Endothelial cell of umbilical vein (primary cell): ENCODE data around the gene ALG8. TPM values are rescaled to one million over a fixed set of nuclear protein-coding genes. Genes with fewer than 3 reads are reported as not detected.

Experiments used
- BruUV-seq: library from RNA; stranded (reverse); fragments of 400-500 nt; replicated peaks from 2 replicates; lab custom pipeline; 2021; lab: Mats Ljungman, UMichigan
- CTCF ChIA-PET: fragments of 300-600, 350-600 bp; sonication (Branson Sonifier 250); formaldehyde crosslinking; loops from one replicate; lab custom pipeline; 2021; ENCODE audit warnings: antibody characterized with exemption, inconsistent platforms; lab: Charles Lee
- POLR2A ChIA-PET: fragments of 300-600, 350-600 bp; sonication (Branson Sonifier 250); formaldehyde crosslinking; loops from one replicate; lab custom pipeline; 2021; ENCODE audit warnings: antibody characterized with exemption, inconsistent platforms; lab: Charles Lee
- DNase-seq: peaks from one replicate; pipeline ENCODE4 v3.0.0-alpha.2; 2011; ENCODE audit warnings: low read depth, low spot score
- FAIRE-seq: peaks from 2 replicates; lab custom pipeline; 2011; peaks lifted over from hg19 to GRCh38; lab: Jason Lieb, UNC
- H2AFZ ChIP-seq: 2 replicates; pipeline ENCODE4 v1.6.0; 2012; ENCODE audit warnings: low read depth, low read length, control low read depth, inconsistent platforms
- H3K27ac ChIP-seq: 2 replicates; pipeline ENCODE4 v1.5.1; 2011; ENCODE audit warnings: low read depth, mild to moderate bottlenecking, control low read depth, low read length, moderate library complexity; ENCODE audit not compliant: insufficient read depth
- H3K27me3 ChIP-seq, 2 experiments: 2 replicates each; pipeline versions ENCODE4 v1.6.0 to v1.6.1; 2011; ENCODE audit warnings: low read length in 2 of 2, mixed read lengths in 1 of 2; ENCODE audit not compliant: control insufficient read depth in 2 of 2, insufficient read depth in 2 of 2
- H3K36me3 ChIP-seq, 2 experiments: 2 replicates in 1 of 2; 3 replicates in 1 of 2; pipeline ENCODE4 v1.5.1; 2011; ENCODE audit warnings: low read length in 2 of 2, mild to moderate bottlenecking in 1 of 2, moderate library complexity in 1 of 2; ENCODE audit not compliant: control insufficient read depth in 2 of 2, insufficient read depth in 2 of 2; ENCODE audit errors: extremely low read depth in 1 of 2
- H3K4me1 ChIP-seq: 3 replicates; pipeline ENCODE4 v1.5.1; 2011; ENCODE audit warnings: mild to moderate bottlenecking, low read length; ENCODE audit not compliant: control insufficient read depth, insufficient read depth; ENCODE audit errors: extremely low read depth
- H3K4me2 ChIP-seq: 2 replicates; pipeline ENCODE4 v1.6.1; 2011; ENCODE audit warnings: low read length, control low read depth, mixed read lengths; ENCODE audit not compliant: insufficient read depth
- H3K4me3 ChIP-seq, 3 experiments: fragments of 200-600 bp in 1 of 3; sonication (generic), shearing (Covaris generic) in 1 of 3; replicated peaks in 1 of 3; 2 replicates each; pipeline ENCODE4 v1.5.1; 2011 to 2016; ENCODE audit warnings: control low read depth in 3 of 3, low read length in 3 of 3, mild to moderate bottlenecking in 2 of 3, inconsistent platforms in 1 of 3, low read depth in 1 of 3, moderate library complexity in 1 of 3; ENCODE audit not compliant: insufficient read depth in 1 of 3
- H3K79me2 ChIP-seq: 2 replicates; pipeline ENCODE4 v1.6.0; 2012; ENCODE audit warnings: low read length, inconsistent platforms; ENCODE audit not compliant: control insufficient read depth, insufficient read depth
- H3K9ac ChIP-seq: replicated peaks from 2 replicates; pipeline ENCODE3; 2011; ENCODE audit warnings: low read length, control low read depth; ENCODE audit not compliant: insufficient read depth; ENCODE audit errors: extremely low read depth
- H3K9me1 ChIP-seq: replicated peaks from 3 replicates; pipeline ENCODE4 v1.6.0; 2011; ENCODE audit warnings: mild to moderate bottlenecking, low read length; ENCODE audit not compliant: control insufficient read depth, insufficient read depth; ENCODE audit errors: extremely low read depth
- H3K9me3 ChIP-seq: replicated peaks from 2 replicates; pipeline ENCODE4 v1.5.1; 2012; ENCODE audit warnings: low read length, inconsistent platforms; ENCODE audit not compliant: control insufficient read depth, insufficient read depth
- H4K20me1 ChIP-seq: replicated peaks from 2 replicates; pipeline ENCODE3; 2011; ENCODE audit warnings: mild to moderate bottlenecking, low read length; ENCODE audit not compliant: control insufficient read depth, insufficient read depth; ENCODE audit errors: extremely low read depth
- EZH2 ChIP-seq: IDR thresholded peaks from 2 replicates; pipeline ENCODE4 v1.6.1; 2012; ENCODE audit warnings: borderline replicate concordance, low read depth, mild to moderate bottlenecking, moderate library complexity, low read length, inconsistent platforms; ENCODE audit not compliant: severe bottlenecking
- MYC ChIP-seq: IDR thresholded peaks from one replicate; pipeline ENCODE4 v1.6.1; 2011; ENCODE audit warnings: mild to moderate bottlenecking, low read depth, low read length
- POLR2A ChIP-seq: IDR thresholded peaks from 2 replicates; pipeline ENCODE4 v1.6.1; 2012; ENCODE audit warnings: low read depth, mild to moderate bottlenecking, control low read depth, low read length
- POLR2AphosphoS5 ChIP-seq: IDR thresholded peaks from 2 replicates; pipeline ENCODE4 v1.6.1; 2012; ENCODE audit warnings: low read depth, mild to moderate bottlenecking, control low read depth, low read length, moderate library complexity; ENCODE audit not compliant: insufficient read depth
- dilution Hi-C: fragments of 300-500 bp; cut with MboI; formaldehyde crosslinking; loops from one replicate; pipeline ENCODE4 v1.15.0; 2019; ENCODE audit warnings: low sequenced_read_pairs; ENCODE audit not compliant: extremely low pct_ligation_motif_present
- intact Hi-C: fragments of 100-400 bp; cut with micrococcal nuclease; formaldehyde crosslinking; loops from one replicate; pipeline ENCODE4 v1.10.0; 2022
- polyA plus RNA-seq, 4 experiments: library from polyadenylated mRNA; depleted of rRNA in 3 of 4; stranded (reverse) in 3 of 4; unstranded in 1 of 4; fragments of >200 nt; gene quantifications; 2 replicates each; pipeline versions ENCODE4 v1.2.1 to v1.2.3, GENCODE V29; 2011 to 2012; ENCODE audit warnings: missing spikeins in 1 of 4
- small RNA-seq: library from RNA; depleted of rRNA; stranded (forward); fragments of <200 nt; gene quantifications from one replicate; pipeline ENCODE3, GENCODE V24; 2012; ENCODE audit warnings: low replicate concordance, low read depth; ENCODE audit not compliant: insufficient read depth, insufficient read length
- total RNA-seq: library from RNA; stranded (reverse); gene quantifications from 2 replicates; pipeline ENCODE4 v1.2.3, GENCODE V29; 2021
- TF ChIP-seq, protein P1 (sequence below), 2 donors: IDR thresholded peaks; 1 replicate in 1 of 2; 2 replicates in 1 of 2; pipeline ENCODE4 v1.5.1; 2011; ENCODE audit warnings: low read length in 2 of 2, mild to moderate bottlenecking in 2 of 2, moderate library complexity in 2 of 2, control low read depth in 1 of 2, inconsistent platforms in 1 of 2, low read depth in 1 of 2; ENCODE audit not compliant: insufficient read depth in 1 of 2; ENCODE audit errors: extremely low read depth in 1 of 2
- TF ChIP-seq, protein P2 (sequence below): IDR thresholded peaks from 2 replicates; pipeline ENCODE4 v1.6.1; 2011; ENCODE audit not compliant: insufficient read depth, insufficient read length

Gene ALG8
- total and polyA plus RNA-seq, 2 donors (not counting 3 experiments of a cell fraction or from before 2014, with no cell fraction given), result 43.9 to 48.2 TPM

DNA sequence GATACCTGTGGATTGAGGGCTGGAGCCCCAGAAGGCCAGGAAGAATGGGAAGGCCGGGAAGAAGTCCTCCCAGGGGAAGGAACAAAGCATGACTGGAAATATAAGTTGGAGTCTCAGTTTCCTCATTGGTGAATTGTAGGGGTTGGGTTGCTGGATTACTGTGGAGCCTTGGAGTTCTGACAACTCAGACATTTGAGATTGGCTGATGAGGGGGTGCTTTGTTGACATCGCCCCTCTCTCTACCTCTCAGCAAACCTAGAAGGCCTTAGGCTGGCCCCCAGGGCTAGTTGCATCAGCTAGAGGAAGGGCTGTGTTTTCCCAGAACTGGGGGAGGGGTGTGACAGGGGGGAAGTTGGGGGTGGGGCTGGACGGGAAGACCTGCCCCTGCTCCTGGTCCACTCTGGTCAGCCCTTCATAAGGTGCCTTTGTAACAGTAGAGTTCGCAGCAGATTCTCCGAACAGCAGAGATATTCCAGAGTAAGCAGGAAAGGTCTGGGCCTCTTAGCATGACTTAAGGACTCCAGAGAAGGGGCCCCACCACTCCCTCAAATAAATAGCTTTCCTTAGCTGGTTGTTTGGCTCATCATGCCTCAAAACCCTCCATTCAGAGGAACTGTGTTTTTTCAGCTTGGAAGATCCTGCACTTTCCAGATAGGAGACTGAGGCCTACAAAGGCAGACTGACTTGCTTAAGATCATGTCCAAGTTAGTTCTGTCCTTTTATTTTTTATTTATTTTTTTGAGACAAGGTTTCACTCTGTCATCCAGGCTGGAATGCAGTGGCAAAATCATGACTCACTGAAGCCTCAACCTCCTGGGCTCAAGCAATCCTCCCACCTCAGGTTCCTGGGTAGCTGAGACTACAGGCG lies 88.2 kb downstream of the ALG8 start:
- intact Hi-C loops (no loop called here), dilution Hi-C loops (no loop called here)
- TF ChIP-seq, protein P1, sequence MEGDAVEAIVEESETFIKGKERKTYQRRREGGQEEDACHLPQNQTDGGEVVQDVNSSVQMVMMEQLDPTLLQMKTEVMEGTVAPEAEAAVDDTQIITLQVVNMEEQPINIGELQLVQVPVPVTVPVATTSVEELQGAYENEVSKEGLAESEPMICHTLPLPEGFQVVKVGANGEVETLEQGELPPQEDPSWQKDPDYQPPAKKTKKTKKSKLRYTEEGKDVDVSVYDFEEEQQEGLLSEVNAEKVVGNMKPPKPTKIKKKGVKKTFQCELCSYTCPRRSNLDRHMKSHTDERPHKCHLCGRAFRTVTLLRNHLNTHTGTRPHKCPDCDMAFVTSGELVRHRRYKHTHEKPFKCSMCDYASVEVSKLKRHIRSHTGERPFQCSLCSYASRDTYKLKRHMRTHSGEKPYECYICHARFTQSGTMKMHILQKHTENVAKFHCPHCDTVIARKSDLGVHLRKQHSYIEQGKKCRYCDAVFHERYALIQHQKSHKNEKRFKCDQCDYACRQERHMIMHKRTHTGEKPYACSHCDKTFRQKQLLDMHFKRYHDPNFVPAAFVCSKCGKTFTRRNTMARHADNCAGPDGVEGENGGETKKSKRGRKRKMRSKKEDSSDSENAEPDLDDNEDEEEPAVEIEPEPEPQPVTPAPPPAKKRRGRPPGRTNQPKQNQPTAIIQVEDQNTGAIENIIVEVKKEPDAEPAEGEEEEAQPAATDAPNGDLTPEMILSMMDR (IDR thresholded peaks at IDR 0.05; ENCODE audit: extremely low read depth in 1 of 2, insufficient read depth in 1 of 2, low read depth in 1 of 2, low read length in 2 of 2), result no peak
- TF ChIP-seq MYC (no peak), POLR2AphosphoS5 (no peak), EZH2 (no peak), POLR2A (no peak)
- TF ChIP-seq, protein P2, sequence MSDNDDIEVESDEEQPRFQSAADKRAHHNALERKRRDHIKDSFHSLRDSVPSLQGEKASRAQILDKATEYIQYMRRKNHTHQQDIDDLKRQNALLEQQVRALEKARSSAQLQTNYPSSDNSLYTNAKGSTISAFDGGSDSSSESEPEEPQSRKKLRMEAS, result no peak
- Histone ChIP-seq H3K9me1 (no peaks in the 10 kb centered on the region), H3K79me2 (no peaks in the 10 kb centered on the region), H3K4me3 (no peak overlapping the region), H4K20me1 (no peaks in the 10 kb centered on the region), H3K27ac (no peak overlapping the region), H3K9me3 (no peaks in the 10 kb centered on the region), H3K4me2 (no peak overlapping the region), H3K27me3 (no peaks in the 10 kb centered on the region), H3K36me3 (no peaks in the 10 kb centered on the region), H3K9ac (no peak overlapping the region), H3K4me1 (peaks cover 3% of the 10 kb centered on the region), H2AFZ (peak overlapping the region; percentile 66)
- no TSS peak for BruUV-seq
- POLR2A ChIA-PET, result no interaction called here
- FAIRE-seq (no peak), DNase-seq (peak; percentile 18)
- CTCF ChIA-PET, result interaction anchor here (0.5 to 2.3 kb wide), 4 partner anchors 12 to 513 kb away, joined by 3 to 9 read pairs (median 4); no protein-coding TSS in a partner anchor

Small RNA genes lying within 50 kb of the gene (small RNA-seq; reads per million reads assigned to genes)
- gene RNU6-126P, result not detected

Other genes with a start within 250 kb of the ALG8 start
- gene INTS4, start 145.0 kb downstream of the ALG8 start, total RNA-seq, result 37.8 and 39.2 TPM in 2 replicates
- 28.0 and 29.2 TPM in 2 replicates for gene INTS4, start 145.0 kb downstream of the ALG8 start, polyA plus RNA-seq
- gene KCTD14, start 116.3 kb downstream of the ALG8 start, total RNA-seq, result 1.1 and 1.8 TPM in 2 replicates
- gene KCTD14, start 116.3 kb downstream of the ALG8 start, polyA plus RNA-seq, result 0.57 and 0.64 TPM in 2 replicates
- gene THRSP, start 75.8 kb downstream of the ALG8 start, total RNA-seq, result not detected in 2 replicates
- not detected in 2 replicates for gene THRSP, start 75.8 kb downstream of the ALG8 start, polyA plus RNA-seq
- gene NDUFC2, start 59.8 kb downstream of the ALG8 start, total RNA-seq, result 226 and 236 TPM in 2 replicates
- 318 and 375 TPM in 2 replicates for gene NDUFC2, start 59.8 kb downstream of the ALG8 start, polyA plus RNA-seq
- 8.5 and 9.5 TPM in 2 replicates for gene KCTD21, start 49.0 kb upstream of the ALG8 start, total RNA-seq
- 11.9 and 16.0 TPM in 2 replicates for gene KCTD21, start 49.0 kb upstream of the ALG8 start, polyA plus RNA-seq
- 10.3 and 12.4 TPM in 2 replicates for gene USP35, start 49.3 kb upstream of the ALG8 start, total RNA-seq
- 8.9 and 9.1 TPM in 2 replicates for gene USP35, start 49.3 kb upstream of the ALG8 start, polyA plus RNA-seq